Measurements from ENCODE around the gene SELENOO.

- no peak for TF ChIP-seq POLR2A (IDR thresholded peaks at IDR 0.05)
- no peak for TF ChIP-seq CTCF (IDR thresholded peaks at IDR 0.05)
These were observed 48.8 kb downstream of the SELENOO start for GRCh38 chr22:50249341-50250248.

Measured in right lobe of liver (tissue), 4 donors.